Skeletal muscle tissue (tissue), 4 donors: Measurements from ENCODE around the gene ZFP36L2. TPM values are rescaled to one million over a fixed set of nuclear protein-coding genes. Genes with fewer than 3 reads are reported as not detected.

Experiments used
- H3K27ac ChIP-seq: one replicate; pipeline ENCODE4 v1.7.0; 2013; ENCODE audit warnings: mild to moderate bottlenecking, low read depth, low read length, inconsistent platforms
- H3K27me3 ChIP-seq, 3 donors: one replicate each; pipeline ENCODE4 v1.7.0; 2013; ENCODE audit warnings: low read length in 3 of 3; ENCODE audit not compliant: control insufficient read depth in 3 of 3, insufficient read depth in 3 of 3
- H3K36me3 ChIP-seq, 3 donors: one replicate each; pipeline ENCODE4 v1.7.0; 2013; ENCODE audit warnings: low read length in 3 of 3; ENCODE audit not compliant: control insufficient read depth in 3 of 3, insufficient read depth in 3 of 3
- H3K4me1 ChIP-seq, 3 donors: one replicate each; pipeline ENCODE4 v1.7.0; 2013; ENCODE audit warnings: low read length in 3 of 3, mild to moderate bottlenecking in 3 of 3; ENCODE audit not compliant: control insufficient read depth in 3 of 3, insufficient read depth in 3 of 3
- H3K4me3 ChIP-seq, 3 donors: one replicate each; pipeline ENCODE4 v1.7.0; 2013; ENCODE audit warnings: low read length in 3 of 3
- H3K9ac ChIP-seq, 3 donors: one replicate each; pipeline ENCODE4 v1.7.0; 2013; ENCODE audit warnings: low read length in 3 of 3, mild to moderate bottlenecking in 3 of 3, moderate library complexity in 2 of 3, low read depth in 1 of 3
- H3K9me3 ChIP-seq, 3 donors: one replicate each; pipeline ENCODE4 v1.7.0; 2013; ENCODE audit warnings: low read length in 3 of 3; ENCODE audit not compliant: control insufficient read depth in 3 of 3
- total RNA-seq: library from RNA; depleted of rRNA; stranded (reverse); fragments of >200 nt; gene quantifications from one replicate; pipeline ENCODE4 v1.2.3, GENCODE V29; 2014
- donor health status: Osteomylitis.

The ZFP36L2 gene
- total RNA-seq, 1 donor from 2014 or later = 14.1 TPM

- H3K4me3 ChIP-seq = no peak overlapping the region
- H3K36me3 ChIP-seq = no peaks in the 10 kb centered on the region
- H3K27ac ChIP-seq = peak overlapping the region; percentile 30
- no peak overlapping the region for H3K9ac ChIP-seq
- H3K9me3 ChIP-seq = no peaks in the 10 kb centered on the region
- H3K27me3 ChIP-seq = no peaks in the 10 kb centered on the region
- peaks cover 11 to 29% (median 26%) of the 10 kb centered on the region in 3 donors for H3K4me1 ChIP-seq
Measured at GRCh38 chr2:43212931-43213330, 13.5 kb downstream of the ZFP36L2 start.

GRCh38 chr2:43212216-43212835 lies 14.1 kb downstream of the ZFP36L2 start:
- Histone ChIP-seq H3K27ac (peak overlapping the region; percentile 30), H3K9me3 (no peaks in the 10 kb centered on the region), H3K4me1 (peaks cover 5 to 23% (median 20%) of the 10 kb centered on the region in 3 donors), H3K36me3 (no peaks in the 10 kb centered on the region), H3K4me3 (no peak overlapping the region), H3K9ac (no peak overlapping the region), H3K27me3 (no peaks in the 10 kb centered on the region)

- H3K27me3 ChIP-seq = no peaks in the 10 kb centered on the region
- H3K27ac ChIP-seq = peak overlapping the region; percentile 9
- H3K4me3 ChIP-seq = no peak overlapping the region
- H3K36me3 ChIP-seq = no peaks in the 10 kb centered on the region
- H3K4me1 ChIP-seq = peaks cover 2 to 17% (median 14%) of the 10 kb centered on the region in 3 donors
- peak overlapping the region in 1 of 3 donors; percentile 25 for H3K9ac ChIP-seq
- H3K9me3 ChIP-seq = no peaks in the 10 kb centered on the region
Measured at GRCh38 chr2:43210467-43211303, 15.7 kb downstream of the ZFP36L2 start.

- Histone ChIP-seq H3K27ac (no peak overlapping the region), H3K4me1 (peaks cover 0 to 17% (median 11%) of the 10 kb centered on the region in 3 donors), H3K36me3 (no peaks in the 10 kb centered on the region), H3K9me3 (no peaks in the 10 kb centered on the region), H3K27me3 (no peaks in the 10 kb centered on the region), H3K4me3 (no peak overlapping the region), H3K9ac (peak overlapping the region in 1 of 3 donors; percentile 25)
Measured at GRCh38 chr2:43210125-43210466, 16.3 kb downstream of the ZFP36L2 start.

GRCh38 chr2:43209204-43209717 lies 17.1 kb downstream of the ZFP36L2 start:
- Histone ChIP-seq H3K36me3 (no peaks in the 10 kb centered on the region), H3K4me1 (peaks cover 0 to 17% (median 11%) of the 10 kb centered on the region in 3 donors), H3K27ac (no peak overlapping the region), H3K9ac (no peak overlapping the region), H3K9me3 (no peaks in the 10 kb centered on the region), H3K27me3 (no peaks in the 10 kb centered on the region), H3K4me3 (no peak overlapping the region)

- Histone ChIP-seq H3K27me3 (no peaks in the 10 kb centered on the region), H3K36me3 (no peaks in the 10 kb centered on the region), H3K4me3 (no peak overlapping the region), H3K4me1 (peaks cover 0 to 14% (median 11%) of the 10 kb centered on the region in 3 donors), H3K9ac (no peak overlapping the region), H3K9me3 (no peaks in the 10 kb centered on the region), H3K27ac (no peak overlapping the region)
Measured at GRCh38 chr2:43207553-43208300, 18.7 kb downstream of the ZFP36L2 start.

- Histone ChIP-seq H3K4me1 (peaks cover 0 to 12% (median 11%) of the 10 kb centered on the region in 3 donors), H3K27ac (no peak overlapping the region), H3K4me3 (no peak overlapping the region), H3K27me3 (no peaks in the 10 kb centered on the region), H3K36me3 (no peaks in the 10 kb centered on the region), H3K9ac (no peak overlapping the region), H3K9me3 (no peaks in the 10 kb centered on the region)
Measured at GRCh38 chr2:43206602-43207001, 19.8 kb downstream of the ZFP36L2 start.

- Histone ChIP-seq H3K36me3 (no peaks in the 10 kb centered on the region), H3K4me3 (no peak overlapping the region), H3K9ac (no peak overlapping the region), H3K9me3 (no peaks in the 10 kb centered on the region), H3K27me3 (no peaks in the 10 kb centered on the region), H3K27ac (no peak overlapping the region), H3K4me1 (no peaks in the 10 kb centered on the region)
Measured at GRCh38 chr2:43203373-43203772, 23.0 kb downstream of the ZFP36L2 start.

GRCh38 chr2:43202289-43202688 lies 24.1 kb downstream of the ZFP36L2 start:
- H3K9me3 ChIP-seq = no peaks in the 10 kb centered on the region
- H3K27ac ChIP-seq = no peak overlapping the region
- H3K4me3 ChIP-seq = no peak overlapping the region
- no peaks in the 10 kb centered on the region for H3K36me3 ChIP-seq
- H3K9ac ChIP-seq = no peak overlapping the region
- no peaks in the 10 kb centered on the region for H3K4me1 ChIP-seq
- H3K27me3 ChIP-seq = no peaks in the 10 kb centered on the region
